GM11168 (cell line): ENCODE measurements around the gene ESRP2.

ENCODE experiments used
- in situ Hi-C: fragments of 300-500 bp; cut with MboI; formaldehyde crosslinking; loops from one replicate; pipeline ENCODE4 v1.12.0; 2022; ENCODE audit warnings: low sequenced_read_pairs; ENCODE audit not compliant: unreplicated experiment

The ESRP2 gene

DNA sequence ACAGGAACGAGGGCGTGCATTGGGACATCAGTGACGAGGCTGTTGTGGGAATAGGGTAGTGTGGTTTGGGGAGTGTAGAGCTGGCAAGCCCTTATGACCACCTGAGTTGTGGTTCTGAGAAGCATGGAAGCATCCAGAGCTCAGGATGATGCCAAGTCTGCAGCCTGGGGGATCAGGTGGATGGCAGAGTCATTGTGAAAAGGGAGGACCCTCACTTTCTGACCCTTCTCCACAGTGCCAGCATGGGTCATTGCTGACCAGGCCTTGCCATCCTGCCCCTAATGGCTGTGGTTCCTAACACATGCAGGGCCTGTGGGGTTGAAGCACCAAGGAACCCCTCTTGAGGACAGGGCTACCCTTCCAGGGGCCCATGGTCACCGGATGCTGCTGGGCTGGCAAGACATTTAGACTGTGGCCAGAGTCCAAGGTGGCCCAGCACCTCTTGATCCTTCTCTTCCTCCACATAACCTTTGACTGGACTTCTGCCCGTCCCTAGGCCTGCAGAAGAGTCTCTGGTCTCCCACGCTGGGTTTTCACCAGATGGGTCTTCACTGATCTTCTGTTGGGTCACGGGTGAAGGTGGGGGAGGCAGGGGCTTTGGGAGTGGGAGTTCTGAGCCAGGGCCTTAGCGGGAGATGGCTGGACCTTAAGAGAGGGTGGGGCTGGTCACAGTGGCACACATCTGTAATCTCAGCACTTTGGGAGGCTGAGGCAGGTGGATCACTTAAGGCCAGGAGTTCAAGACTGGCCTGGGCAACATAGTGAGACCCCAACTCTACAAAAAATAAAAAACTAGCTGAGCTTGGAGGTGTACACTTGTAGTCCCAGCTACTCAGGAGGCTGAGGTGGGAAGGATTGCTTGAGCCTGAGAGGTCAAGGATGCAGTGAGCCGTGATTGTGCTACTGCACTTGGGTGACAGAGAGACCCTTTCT, 7.3 kb upstream of the ESRP2 start:
- in situ Hi-C loops = no loop called here

DNA sequence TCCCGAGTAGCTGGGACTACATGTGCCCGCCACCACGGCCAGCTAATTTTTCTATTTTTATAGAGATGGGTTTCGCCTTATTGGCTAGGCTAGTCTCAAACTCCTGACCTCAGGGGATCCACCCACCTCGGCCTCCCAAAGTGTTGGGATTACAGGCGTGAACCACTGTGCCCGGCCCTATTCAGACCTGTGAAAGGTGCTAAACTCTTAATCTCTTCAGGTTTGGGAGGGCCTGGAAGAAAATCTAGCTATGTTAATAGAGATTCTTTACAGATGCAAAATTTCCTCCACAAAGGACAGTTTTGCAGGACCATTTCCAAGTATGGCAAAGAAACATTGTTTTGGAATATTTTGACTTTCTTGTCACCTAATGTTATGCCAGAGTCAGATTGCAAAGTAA, 6.2 kb upstream of the ESRP2 start:
- in situ Hi-C loops = no loop called here

DNA sequence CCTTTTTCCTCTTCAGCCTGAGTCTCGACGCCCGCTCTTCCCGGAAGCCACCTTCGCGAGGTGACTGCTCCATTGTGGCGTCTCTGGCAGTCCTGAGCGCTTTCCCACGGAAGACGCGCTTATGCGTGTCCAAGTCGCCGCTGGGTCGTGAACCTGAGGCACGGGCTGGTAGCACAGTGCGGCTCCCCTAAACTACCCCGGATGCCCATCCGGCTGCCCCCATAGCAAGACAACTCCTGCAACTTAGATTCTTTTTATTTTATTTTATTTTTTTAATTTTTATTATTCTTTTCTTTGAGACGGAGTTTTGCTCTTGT, 2.1 kb upstream of the ESRP2 start:
- in situ Hi-C loops = no loop called here

DNA sequence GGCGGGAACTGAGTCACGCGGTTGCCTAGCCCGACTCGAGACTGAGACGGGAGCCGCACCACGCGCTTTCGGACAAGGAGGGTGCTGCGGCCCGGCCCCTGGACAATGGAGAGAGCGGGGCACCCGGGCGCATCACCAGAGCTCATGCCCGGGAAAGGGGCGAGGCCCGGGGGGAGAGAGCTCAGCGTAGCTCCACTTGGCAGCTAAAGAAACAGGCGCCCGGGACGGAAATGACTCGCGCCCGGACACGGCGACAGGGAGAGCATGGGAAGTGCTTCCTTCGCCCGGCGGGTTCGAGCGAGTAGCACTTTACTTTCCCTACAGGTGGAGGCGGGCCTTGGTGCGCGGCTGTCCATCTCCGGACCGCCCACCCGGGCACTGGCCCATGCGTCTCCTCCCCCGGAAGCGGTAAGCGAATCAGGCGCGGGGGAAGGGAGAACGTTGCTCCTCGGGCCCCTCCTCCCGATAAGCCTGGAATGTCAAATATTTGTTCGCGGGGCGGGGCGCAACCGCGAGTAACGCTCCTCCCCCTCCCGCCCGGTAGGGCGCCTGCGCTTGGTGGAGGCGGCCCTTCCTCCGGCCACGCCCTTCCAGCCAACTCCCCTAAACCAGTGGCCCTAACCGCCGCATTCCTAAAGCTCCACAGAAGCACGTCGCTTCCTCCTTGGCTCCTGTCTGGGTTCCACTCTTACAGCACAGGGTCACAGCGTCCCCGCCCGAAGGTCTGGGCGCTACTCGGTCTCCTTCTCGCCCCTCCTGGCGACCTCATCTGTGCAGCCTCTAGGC, 1.5 kb upstream of the ESRP2 start:
- in situ Hi-C loops = no loop called here

DNA sequence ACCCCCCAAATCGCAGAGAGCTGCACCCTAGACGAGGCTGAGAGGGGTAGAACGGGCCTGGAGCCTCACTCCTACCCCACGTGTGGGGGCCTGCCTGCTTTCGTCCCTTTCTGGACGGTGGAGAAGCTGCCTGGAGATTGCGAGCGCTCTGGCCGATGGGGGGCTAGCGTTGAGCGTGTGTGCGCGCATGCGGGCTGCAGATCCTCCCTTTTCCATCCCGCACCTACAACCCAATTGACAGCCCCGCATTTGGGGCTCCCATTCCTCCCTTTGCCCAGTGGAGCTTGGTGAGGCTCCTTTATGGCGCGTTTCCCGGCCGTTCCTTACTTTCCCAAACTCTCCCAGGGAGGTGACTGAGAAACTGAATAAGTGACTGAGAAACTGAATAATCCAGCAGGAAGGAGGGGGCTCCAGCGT, 907 bp upstream of the ESRP2 start:
- in situ Hi-C loops = no loop called here

DNA sequence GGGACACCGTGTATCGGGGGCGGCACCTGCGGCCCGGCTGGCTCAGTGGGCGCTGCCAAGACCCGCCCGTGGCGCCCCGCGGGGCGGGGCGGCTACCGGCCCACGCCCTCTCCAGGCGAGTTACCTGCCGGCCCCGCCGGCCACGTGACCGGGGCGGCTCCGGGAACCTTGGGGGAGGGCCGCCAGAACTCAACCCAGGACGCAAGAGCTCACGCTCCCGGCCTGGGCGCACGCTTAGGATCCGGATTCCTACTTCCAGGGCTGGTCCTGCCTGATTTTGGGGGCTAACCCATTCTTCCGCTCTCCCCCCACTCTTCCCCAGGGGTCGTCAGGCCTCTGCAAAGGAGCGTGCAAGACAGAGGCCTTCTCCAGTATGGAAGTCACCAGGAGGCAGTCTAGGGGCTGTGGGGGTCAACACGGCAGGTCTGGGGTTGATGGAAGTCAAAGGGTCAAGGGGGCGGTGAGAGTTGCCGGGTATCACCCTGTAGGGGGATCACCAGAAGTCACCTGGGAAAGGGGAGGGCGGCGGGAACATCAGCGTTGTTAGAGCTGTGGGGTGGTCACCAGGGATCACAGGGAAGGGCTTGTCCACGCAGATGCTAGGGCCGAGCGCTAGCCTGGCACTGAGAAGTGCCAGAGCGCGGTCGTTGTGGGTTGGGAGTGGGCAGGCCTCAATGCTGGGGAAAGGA, 354 bp upstream of the ESRP2 start:
- in situ Hi-C loops = no loop called here

DNA sequence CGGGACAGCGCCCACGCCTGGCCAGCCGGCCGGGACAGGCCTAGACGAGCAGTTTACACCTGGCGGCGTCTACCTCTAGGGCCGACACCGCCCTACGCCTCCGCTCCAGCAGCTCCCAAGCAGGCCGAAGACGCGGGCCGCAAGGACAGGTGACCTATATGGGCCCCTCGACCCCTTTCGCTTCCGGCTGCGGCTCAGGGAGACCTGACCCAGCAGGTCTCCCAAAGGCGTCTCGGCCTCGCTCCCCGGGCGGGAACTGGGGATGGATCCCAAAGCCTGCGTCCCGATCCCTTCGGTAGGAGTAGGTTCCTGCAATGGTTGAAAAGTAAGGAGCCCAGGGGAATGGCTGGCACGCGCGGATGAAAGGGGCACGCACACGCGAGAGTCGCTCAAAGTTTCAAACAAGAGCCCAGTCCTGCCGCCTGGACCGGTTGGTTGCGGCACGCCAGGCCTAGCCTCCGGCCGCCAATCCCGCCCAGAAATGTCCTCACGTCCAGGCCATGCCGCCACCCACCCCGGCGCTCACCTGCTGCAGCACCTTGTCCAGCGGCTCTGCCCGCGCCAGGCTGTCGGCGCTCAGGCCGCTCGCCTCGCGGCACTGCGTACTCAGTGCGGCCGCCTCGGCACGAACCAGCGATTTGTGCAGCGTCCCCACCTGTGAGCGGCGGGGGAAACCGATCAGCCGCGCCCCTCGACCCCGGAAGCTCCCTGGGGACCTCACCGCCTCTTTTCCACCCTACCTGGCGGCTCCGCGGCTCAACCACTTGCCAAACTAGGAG, 630 bp downstream of the ESRP2 start:
- in situ Hi-C loops = no loop called here

DNA sequence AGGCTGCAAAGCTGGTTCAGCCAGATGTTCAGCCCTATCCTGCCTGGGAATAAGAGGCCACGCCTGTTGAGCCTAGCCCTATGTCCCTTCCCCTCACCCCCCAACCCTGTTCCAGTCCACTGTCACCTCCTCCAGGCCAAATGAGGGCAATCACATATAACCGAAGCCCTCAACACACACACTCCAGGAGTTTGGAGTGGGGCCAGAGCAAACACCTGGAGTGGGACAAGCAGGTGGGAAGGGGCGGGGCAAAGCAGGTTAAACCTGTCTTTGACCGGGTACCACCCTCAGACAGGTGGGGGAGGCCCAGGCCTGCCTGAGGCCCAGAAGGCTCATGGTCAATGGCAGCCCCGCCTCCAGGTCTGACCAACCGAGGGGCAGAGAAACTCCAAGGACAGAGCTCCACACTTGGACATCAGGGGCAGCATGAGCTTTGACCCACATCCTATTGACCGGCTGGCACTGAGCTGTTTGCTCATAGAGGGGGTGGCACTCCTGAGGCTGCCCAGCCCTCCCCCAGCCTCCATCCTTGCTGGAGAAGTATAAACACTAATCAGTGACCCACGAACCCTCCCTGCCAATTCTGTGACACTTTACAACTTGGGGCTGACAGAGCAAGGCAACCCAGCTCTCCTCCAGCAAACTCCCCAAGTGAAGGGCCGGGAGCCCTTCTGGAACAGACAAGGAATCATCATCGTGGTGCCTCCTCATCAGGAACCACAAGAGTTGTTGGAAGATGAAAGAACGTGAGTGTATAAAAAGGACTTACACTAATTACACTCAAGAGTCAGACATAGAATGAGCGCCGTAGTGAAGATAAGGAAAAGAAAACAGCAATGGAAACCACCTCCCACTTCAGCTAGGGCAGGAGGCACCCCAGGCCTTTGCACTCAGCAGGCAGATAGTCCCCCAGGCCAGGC, 1.5 kb downstream of the ESRP2 start:
- in situ Hi-C loops = no loop called here

DNA sequence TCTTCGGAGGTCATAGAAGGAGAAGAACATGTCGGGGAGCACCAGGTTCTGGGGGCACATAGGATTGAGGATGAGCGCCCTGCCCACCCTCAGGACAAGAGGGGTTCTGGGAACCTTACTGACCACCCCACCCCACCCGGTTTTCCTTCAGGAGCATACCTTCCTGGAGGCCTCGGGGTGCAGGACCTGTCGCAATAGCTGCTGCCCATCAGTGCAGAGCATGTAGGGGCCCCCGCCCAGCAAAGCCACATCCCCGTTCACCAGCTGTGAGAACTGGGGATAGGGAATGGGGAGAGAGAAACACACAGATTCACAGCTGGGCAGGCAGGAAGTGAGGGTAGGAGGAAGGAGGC, 2.1 kb downstream of the ESRP2 start:
- in situ Hi-C loops = no loop called here

DNA sequence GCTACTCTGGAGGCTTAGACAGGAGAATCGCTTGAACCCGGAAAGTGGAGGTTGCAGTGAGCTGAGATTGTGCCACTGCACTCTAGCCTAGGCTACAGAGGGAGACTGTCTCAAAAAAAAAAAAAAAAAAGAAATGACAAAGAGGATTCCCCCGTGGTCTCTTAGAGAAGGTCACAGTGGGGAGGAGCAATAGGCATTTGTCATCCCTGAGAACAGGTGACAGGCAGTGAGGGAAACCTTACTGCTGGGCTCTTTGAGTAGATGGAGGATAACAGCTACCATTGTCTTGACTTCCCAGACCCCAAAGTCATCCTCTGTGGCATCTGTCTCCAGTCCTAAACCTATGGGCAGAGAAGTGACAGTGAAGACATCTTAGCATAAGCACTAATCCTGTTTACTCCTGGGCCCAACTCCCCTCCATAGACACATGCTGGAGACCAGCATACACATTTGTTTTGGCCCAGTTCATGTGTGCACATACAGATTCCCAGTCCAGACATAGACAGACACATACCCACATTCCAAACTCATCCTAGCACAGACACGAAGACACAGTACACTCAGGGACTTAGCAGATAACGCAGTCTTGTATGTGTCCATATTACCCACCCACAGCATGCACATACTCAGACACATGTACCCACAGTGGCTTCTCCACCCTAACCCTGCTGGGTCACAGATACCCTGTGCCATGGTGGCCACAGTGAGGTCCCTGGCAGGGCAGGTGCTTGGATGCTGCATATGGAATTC, 2.7 kb downstream of the ESRP2 start:
- in situ Hi-C loops = no loop called here

DNA sequence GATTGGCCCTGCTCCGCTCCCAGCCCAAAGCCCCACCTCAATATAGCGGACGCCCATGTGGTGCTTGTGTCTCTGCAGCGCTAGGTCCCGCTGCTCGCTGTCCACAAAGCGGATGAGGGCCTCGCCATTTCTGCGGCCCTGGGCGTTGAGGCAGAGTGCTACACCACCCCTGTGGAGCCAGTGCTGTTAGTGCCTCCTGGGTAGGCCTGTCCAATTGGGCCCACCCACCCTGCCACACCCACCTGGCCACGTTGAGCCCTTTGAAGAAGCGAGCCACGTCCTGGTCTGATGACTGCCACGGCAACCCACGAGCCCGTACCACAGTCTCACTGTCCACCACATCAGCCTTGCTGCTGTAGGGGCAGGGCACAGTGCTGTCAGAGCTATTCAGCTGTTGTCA, 3.6 kb downstream of the ESRP2 start:
- in situ Hi-C loops = no loop called here

DNA sequence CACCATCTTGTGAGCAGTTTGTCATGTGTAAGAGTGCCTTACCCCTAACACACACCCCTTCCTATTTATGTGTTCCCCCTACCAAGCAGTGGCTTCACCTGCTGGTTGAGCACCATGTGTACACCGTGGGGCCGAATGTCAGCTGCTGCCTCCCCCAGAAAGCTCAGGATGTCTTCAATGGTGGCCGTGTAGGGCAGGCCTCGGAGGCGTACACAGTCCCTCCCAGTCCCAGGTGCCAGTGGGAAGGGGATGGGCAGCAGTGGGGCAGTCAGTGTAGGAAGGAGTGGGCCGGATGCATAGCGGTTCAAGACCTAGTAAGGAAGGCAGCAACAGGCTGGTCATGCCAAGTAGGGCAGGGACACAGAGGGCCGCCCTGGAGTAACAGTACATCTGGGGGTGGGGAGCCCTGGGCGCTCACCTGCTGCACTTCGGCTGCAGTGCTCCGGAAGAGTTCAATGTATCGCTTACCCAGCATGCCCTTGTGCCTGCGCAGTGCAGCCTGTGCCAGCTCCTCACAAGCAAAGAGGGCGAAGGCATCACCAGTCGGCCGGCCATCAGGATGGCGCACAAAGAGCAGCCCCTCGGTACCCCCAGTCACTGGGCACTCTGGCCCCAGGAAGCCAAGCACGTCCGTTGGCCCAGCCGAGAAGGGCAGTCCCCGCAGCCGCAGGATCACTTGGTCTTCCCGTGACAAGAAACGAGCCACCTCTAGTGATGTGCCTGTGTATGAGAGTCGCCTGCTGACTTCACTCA, 4.4 kb downstream of the ESRP2 start:
- in situ Hi-C loops = no loop called here

DNA sequence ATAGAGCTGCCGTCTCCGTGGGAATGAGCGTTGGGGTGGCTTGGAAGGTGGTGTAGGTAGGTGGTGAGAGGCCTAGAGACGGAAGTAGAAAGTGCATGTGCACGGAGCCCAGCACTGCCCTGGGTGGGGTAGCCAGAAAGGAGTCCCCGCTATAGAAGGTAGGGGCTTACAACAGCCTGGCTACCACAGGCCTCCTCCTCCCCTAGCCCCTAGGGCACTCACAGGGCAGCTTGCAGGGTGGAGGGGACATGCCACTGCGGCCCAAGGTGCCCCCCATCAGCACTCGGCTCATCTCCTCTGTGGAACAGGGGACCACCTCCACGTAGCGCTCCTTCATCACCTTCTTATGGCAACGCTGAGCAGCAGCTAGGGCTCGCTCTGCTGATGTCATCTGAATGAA, 5.0 kb downstream of the ESRP2 start:
- in situ Hi-C loops = no loop called here

DNA sequence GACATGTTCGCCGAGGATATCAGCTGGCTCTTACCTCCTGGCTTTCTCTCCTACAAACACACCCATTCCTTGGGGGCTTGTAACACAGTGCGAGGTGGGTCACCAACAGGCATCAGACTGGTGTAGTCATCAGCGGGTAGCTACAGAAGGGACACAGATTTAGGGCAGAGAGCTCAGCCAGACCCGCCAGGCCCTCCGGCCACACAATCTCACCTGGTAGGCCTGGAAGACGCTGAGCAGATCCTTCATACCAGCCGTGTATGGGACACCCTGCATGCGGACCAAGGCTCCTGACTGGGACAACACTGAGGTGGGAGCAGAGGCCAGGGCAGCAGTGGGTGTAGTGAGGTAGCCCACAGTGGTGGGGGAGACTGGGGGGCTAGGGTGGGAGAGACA, 5.8 kb downstream of the ESRP2 start:
- in situ Hi-C loops = no loop called here

DNA sequence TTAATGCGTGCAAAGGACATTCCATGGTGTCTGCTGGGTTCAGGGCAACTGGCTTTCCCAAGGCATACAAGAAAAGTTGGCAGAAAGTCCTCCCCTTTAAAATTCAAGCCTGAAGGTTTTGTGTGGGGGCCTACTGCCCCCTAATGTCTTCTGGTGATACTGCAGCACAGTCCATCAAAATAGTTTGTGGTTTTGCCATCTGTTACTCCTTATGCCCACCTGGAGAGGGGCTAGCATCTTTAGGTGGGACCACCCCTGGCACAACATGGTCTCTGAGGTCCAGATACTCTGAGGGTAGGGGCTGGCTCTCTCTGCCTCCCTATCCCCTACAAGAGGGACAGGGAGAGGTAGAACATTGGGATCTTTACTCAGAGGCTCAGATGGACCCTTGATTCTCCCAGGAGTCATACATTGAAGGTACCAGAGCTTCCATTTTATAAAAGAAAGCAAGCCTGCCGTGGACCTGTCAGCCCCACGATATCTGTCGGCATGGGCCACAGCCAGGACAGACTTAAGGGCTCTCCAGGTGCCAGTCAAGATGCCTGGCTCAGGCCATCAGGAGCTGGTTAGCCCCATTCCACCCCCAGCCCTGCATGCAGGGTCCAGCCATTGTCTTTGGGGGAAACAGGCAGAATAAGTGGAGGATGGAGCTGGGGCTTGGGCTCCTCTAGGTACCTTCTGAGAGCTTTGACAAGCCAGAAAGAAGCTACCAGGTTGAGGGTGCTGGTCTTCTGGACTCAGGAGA, 6.3 kb downstream of the ESRP2 start:
- in situ Hi-C loops = loop anchor here (5.0 kb wide), 1 partner anchor 157 kb away; no protein-coding TSS in a partner anchor

DNA sequence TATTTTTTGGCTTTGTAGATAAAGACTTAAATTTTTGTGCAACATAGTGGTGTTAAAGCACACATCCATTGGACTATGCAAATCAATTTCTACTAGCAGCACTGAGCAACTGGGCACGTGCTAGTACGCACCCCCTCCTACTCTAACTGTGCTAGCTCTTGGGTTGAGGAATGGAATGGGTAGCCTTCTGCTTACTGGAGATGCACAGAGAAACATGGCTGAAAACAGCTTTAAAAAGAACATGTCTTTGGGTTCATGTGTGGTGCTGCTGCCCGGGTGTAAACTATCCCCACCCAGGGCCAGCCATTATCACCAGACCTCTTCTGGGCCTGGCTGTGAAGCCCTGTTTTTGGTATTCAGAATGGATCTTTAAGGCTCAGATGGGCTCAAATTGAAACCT, 7.3 kb downstream of the ESRP2 start:
- in situ Hi-C loops = loop anchor here (5.0 kb wide), 1 partner anchor 156 kb away; no protein-coding TSS in a partner anchor
